ENCODE results near the gene PSMF1. TPM values are rescaled to one million over a fixed set of nuclear protein-coding genes. Genes with fewer than 3 reads are reported as not detected.

PSMF1 gene
- total and polyA plus RNA-seq, 12 donors = 24.8 to 363 (median 122) TPM

DNA sequence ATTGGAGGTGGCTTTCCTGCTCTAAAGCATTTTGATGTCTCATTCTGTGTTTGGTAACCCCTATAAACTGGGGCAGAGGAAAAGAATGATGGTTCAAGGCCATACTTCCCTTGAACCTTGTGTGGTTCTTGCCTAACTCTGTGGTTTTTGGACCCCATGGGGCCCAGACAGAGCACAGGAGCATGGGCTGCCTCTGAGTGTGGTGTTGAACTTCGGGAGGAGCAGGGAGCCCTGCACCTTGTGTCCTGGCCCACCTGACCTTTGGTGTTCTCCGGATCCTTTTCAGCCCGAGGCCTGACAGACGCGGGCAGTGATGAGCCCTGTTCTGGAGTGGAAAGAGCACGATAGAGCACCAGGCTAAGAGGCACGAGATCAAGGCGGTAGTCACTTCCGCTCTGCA lies 47.5 kb downstream of the PSMF1 start:
- intact Hi-C loops (cut with DNase I) = no loop called here

GRCh38 chr20:1166948-1167720 lies 48.7 kb downstream of the PSMF1 start:
- no peak for TF ChIP-seq CTCF (IDR thresholded peaks at IDR 0.05)
- TF ChIP-seq POLR2A (IDR thresholded peaks at IDR 0.05) = no peak
- H3K27ac ChIP-seq = no peak overlapping the region
- no peaks in the 10 kb centered on the region for H3K27me3 ChIP-seq
- intact Hi-C loops (cut with DNase I) = no loop called here
- H3K4me1 ChIP-seq (replicated peaks in 1 of 2) = no peaks in the 10 kb centered on the region
- peak in 1 of 7 donors; percentile 4 for DNase-seq
- no peaks in the 10 kb centered on the region for H3K9me3 ChIP-seq (replicated peaks in 1 of 3)
- peaks cover 0 to 76% of the 10 kb centered on the region in 2 donors for H3K36me3 ChIP-seq (replicated peaks in 1 of 2)
- 84 to 93% (median 88%) methylated on average over 1 of the region's 1 CpG for WGBS, 4 donors
- no peak overlapping the region for H3K4me3 ChIP-seq

More for the DNA sequence above, 47.5 kb downstream of the PSMF1 start:
- peak in 1 of 7 donors; percentile 34 for DNase-seq
- Histone ChIP-seq H3K4me1 (replicated peaks in 1 of 2) (no peaks in the 10 kb centered on the region), H3K27me3 (no peaks in the 10 kb centered on the region), H3K27ac (no peak overlapping the region), H3K36me3 (replicated peaks in 1 of 2) (peaks cover 0 to 80% of the 10 kb centered on the region in 2 donors), H3K9me3 (replicated peaks in 1 of 3) (no peaks in the 10 kb centered on the region), H3K4me3 (no peak overlapping the region)
- WGBS, 4 donors = 92 to 96% (median 95%) methylated on average over 8 to 9 of the region's 9 CpGs
- no peak for TF ChIP-seq CTCF (IDR thresholded peaks at IDR 0.05)
- TF ChIP-seq POLR2A (IDR thresholded peaks at IDR 0.05) = no peak

GRCh38 chr20:1169224-1169623 lies 50.8 kb downstream of the PSMF1 start:
- TF ChIP-seq CTCF (IDR thresholded peaks at IDR 0.05) (no peak), POLR2A (IDR thresholded peaks at IDR 0.05) (no peak)
- Histone ChIP-seq H3K9me3 (replicated peaks in 1 of 3) (no peaks in the 10 kb centered on the region), H3K4me1 (replicated peaks in 1 of 2) (no peaks in the 10 kb centered on the region), H3K27ac (no peak overlapping the region), H3K36me3 (replicated peaks in 1 of 2) (peaks cover 0 to 58% of the 10 kb centered on the region in 2 donors), H3K27me3 (no peaks in the 10 kb centered on the region), H3K4me3 (no peak overlapping the region)
- DNase-seq = peak in 1 of 7 donors; percentile 34
- intact Hi-C loops (cut with DNase I) = no loop called here
- 88 to 98% (median 94%) methylated on average over 5 of the region's 5 CpGs for WGBS, 4 donors

GRCh38 chr20:1171461-1172093 lies 53.2 kb downstream of the PSMF1 start:
- H3K4me3 ChIP-seq = no peak overlapping the region
- no peaks in the 10 kb centered on the region for H3K27me3 ChIP-seq
- no peaks in the 10 kb centered on the region for H3K4me1 ChIP-seq (replicated peaks in 1 of 2)
- H3K9me3 ChIP-seq (replicated peaks in 1 of 3) = no peaks in the 10 kb centered on the region
- DNase-seq = peak in 3 of 7 donors; percentile 11 to 40 (median 35)
- peaks cover 0 to 36% of the 10 kb centered on the region in 2 donors for H3K36me3 ChIP-seq (replicated peaks in 1 of 2)
- WGBS, 4 donors = 61 to 70% (median 67%) methylated on average over 4 of the region's 4 CpGs
- H3K27ac ChIP-seq = no peak overlapping the region
- no peak for TF ChIP-seq POLR2A (IDR thresholded peaks at IDR 0.05)
- intact Hi-C loops (cut with DNase I) = no loop called here
